CD14-positive monocyte (primary cell): Measurements from ENCODE around the gene GATA3. TPM values are rescaled to one million over a fixed set of nuclear protein-coding genes. Genes with fewer than 3 reads are reported as not detected.

ENCODE experiments used
- DNase-seq, 3 donors: peaks; one replicate each; pipeline ENCODE4 v3.0.0-alpha.2; 2011 to 2022
- H2AFZ ChIP-seq: 2 replicates; pipeline ENCODE4 v1.6.0; 2012; ENCODE audit warnings: mild to moderate bottlenecking, low read depth, low read length, inconsistent platforms; ENCODE audit not compliant: insufficient read depth, poor library complexity, severe bottlenecking
- H3K27ac ChIP-seq, 2 donors: 1 replicate in 1 of 2; 2 replicates in 1 of 2; pipeline ENCODE4 v1.5.1; 2012 to 2013; ENCODE audit warnings: low read length in 2 of 2, control low read depth in 1 of 2, inconsistent platforms in 1 of 2, low read depth in 1 of 2, mild to moderate bottlenecking in 1 of 2
- H3K27me3 ChIP-seq, 2 donors: one replicate each; pipeline versions ENCODE4 v1.6.0 to v1.6.1; 2011 to 2013; ENCODE audit warnings: low read length in 2 of 2; ENCODE audit not compliant: control insufficient read depth in 2 of 2, insufficient read depth in 2 of 2
- H3K36me3 ChIP-seq, 2 donors: replicated peaks in 1 of 2; 1 replicate in 1 of 2; 2 replicates in 1 of 2; pipeline versions ENCODE4 v1.5.1 to v1.6.1; 2012 to 2013; ENCODE audit warnings: low read length in 2 of 2, control low read depth in 1 of 2, inconsistent platforms in 1 of 2, mild to moderate bottlenecking in 1 of 2; ENCODE audit not compliant: insufficient read depth in 2 of 2, control insufficient read depth in 1 of 2
- H3K4me1 ChIP-seq, 2 donors: 1 replicate in 1 of 2; 2 replicates in 1 of 2; pipeline versions ENCODE4 v1.5.1 to v1.6.1; 2012 to 2013; ENCODE audit warnings: low read length in 2 of 2, control low read depth in 1 of 2, inconsistent platforms in 1 of 2, mild to moderate bottlenecking in 1 of 2, moderate library complexity in 1 of 2; ENCODE audit not compliant: insufficient read depth in 2 of 2, control insufficient read depth in 1 of 2
- H3K4me2 ChIP-seq: replicated peaks from 2 replicates; pipeline ENCODE3; 2012; ENCODE audit warnings: low read length, moderate library complexity, mild to moderate bottlenecking; ENCODE audit not compliant: poor library complexity, severe bottlenecking; ENCODE audit errors: extremely low read depth
- H3K4me3 ChIP-seq, 3 experiments: fragments of 200-600 bp in 1 of 3; sonication (generic) in 1 of 3; replicated peaks in 1 of 3; 1 replicate in 2 of 3; 2 replicates in 1 of 3; pipeline ENCODE4 v1.5.1; 2011 to 2013; ENCODE audit warnings: low read length in 3 of 3, mild to moderate bottlenecking in 3 of 3, control low read depth in 2 of 3, low read depth in 2 of 3, inconsistent platforms in 1 of 3, moderate library complexity in 1 of 3
- H3K79me2 ChIP-seq: 2 replicates; pipeline ENCODE4 v1.6.0; 2012; ENCODE audit warnings: mild to moderate bottlenecking, control low read depth, inconsistent platforms, low read length, moderate library complexity; ENCODE audit not compliant: insufficient read depth
- H3K9ac ChIP-seq: 2 replicates; pipeline ENCODE4 v1.6.0; 2017; ENCODE audit warnings: low read length, mild to moderate bottlenecking; ENCODE audit not compliant: insufficient read depth, poor library complexity, severe bottlenecking
- H3K9me3 ChIP-seq, 2 donors: replicated peaks in 1 of 2; 1 replicate in 1 of 2; 2 replicates in 1 of 2; pipeline versions ENCODE4 v1.5.1 to v1.6.1; 2012 to 2013; ENCODE audit warnings: low read length in 2 of 2, control low read depth in 1 of 2; ENCODE audit not compliant: control insufficient read depth in 1 of 2, insufficient read depth in 1 of 2
- H4K20me1 ChIP-seq: 2 replicates; pipeline ENCODE4 v1.6.0; 2012; ENCODE audit warnings: mild to moderate bottlenecking, low read length, control low read depth, moderate library complexity; ENCODE audit not compliant: insufficient read depth
- H3K27ac Mint-ChIP-seq, 7 donors: one replicate each; pipeline ENCODE4 v1.8.0; 2020; ENCODE audit warnings: mild to moderate bottlenecking in 7 of 7, mixed read lengths in 7 of 7, moderate library complexity in 6 of 7, inconsistent platforms in 2 of 7
- H3K27me3 Mint-ChIP-seq, 3 donors: one replicate each; pipeline ENCODE4 v1.8.0; 2021 to 2022; ENCODE audit warnings: low read depth in 3 of 3, mild to moderate bottlenecking in 3 of 3, mixed read lengths in 3 of 3, moderate library complexity in 3 of 3, inconsistent platforms in 1 of 3
- H3K36me3 Mint-ChIP-seq, 2 donors: one replicate each; pipeline ENCODE4 v1.8.0; 2020; ENCODE audit warnings: mixed read lengths in 2 of 2, inconsistent platforms in 1 of 2, mild to moderate bottlenecking in 1 of 2
- H3K4me1 Mint-ChIP-seq: one replicate; pipeline ENCODE4 v1.8.0; 2020; ENCODE audit warnings: mild to moderate bottlenecking, mixed read lengths
- H3K4me3 Mint-ChIP-seq, 2 donors: one replicate each; pipeline ENCODE4 v1.8.0; 2020; ENCODE audit warnings: mild to moderate bottlenecking in 2 of 2, mixed read lengths in 2 of 2, moderate library complexity in 1 of 2
- H3K9me3 Mint-ChIP-seq, 7 donors: one replicate each; pipeline ENCODE4 v1.8.0; 2020 to 2022; ENCODE audit warnings: mixed read lengths in 7 of 7, mild to moderate bottlenecking in 6 of 7, moderate library complexity in 6 of 7, inconsistent platforms in 2 of 7
- WGBS: methylation state at CpG from one replicate; pipeline ENCODE4 v1.1.5; 2013; ENCODE audit warnings: missing lambda C conversion rate; ENCODE audit not compliant: insufficient coverage; 5-methylcytosine and 5-hydroxymethylcytosine counted together
- intact Hi-C, 2 donors: fragments of 100-400 bp; cut with micrococcal nuclease; formaldehyde crosslinking; loops; one replicate each; pipeline versions ENCODE4 v1.15.0 to v1.15.1; 2023
- polyA plus RNA-seq, 3 donors: library from polyadenylated mRNA; depleted of rRNA in 1 of 3; unstranded in 2 of 3; stranded (reverse) in 1 of 3; fragments of 300-500 nt in 2 of 3; fragments of >200 nt in 1 of 3; fragmentation: Illumina TruSeq in 2 of 3; gene quantifications; 1 replicate in 2 of 3; 2 replicates in 1 of 3; pipeline ENCODE4 v1.2.3, GENCODE V29; 2012 to 2021
- TF ChIP-seq, protein P1 (sequence below): fragments of 200-600 bp; IDR thresholded peaks from one replicate; pipeline ENCODE4 v1.8.0; 2022; ENCODE audit warnings: antibody characterized with exemption, mild to moderate bottlenecking

GATA3 gene
- polyA plus RNA-seq, 3 donors: 0.07 to 0.08 TPM; not detected in 1

DNA sequence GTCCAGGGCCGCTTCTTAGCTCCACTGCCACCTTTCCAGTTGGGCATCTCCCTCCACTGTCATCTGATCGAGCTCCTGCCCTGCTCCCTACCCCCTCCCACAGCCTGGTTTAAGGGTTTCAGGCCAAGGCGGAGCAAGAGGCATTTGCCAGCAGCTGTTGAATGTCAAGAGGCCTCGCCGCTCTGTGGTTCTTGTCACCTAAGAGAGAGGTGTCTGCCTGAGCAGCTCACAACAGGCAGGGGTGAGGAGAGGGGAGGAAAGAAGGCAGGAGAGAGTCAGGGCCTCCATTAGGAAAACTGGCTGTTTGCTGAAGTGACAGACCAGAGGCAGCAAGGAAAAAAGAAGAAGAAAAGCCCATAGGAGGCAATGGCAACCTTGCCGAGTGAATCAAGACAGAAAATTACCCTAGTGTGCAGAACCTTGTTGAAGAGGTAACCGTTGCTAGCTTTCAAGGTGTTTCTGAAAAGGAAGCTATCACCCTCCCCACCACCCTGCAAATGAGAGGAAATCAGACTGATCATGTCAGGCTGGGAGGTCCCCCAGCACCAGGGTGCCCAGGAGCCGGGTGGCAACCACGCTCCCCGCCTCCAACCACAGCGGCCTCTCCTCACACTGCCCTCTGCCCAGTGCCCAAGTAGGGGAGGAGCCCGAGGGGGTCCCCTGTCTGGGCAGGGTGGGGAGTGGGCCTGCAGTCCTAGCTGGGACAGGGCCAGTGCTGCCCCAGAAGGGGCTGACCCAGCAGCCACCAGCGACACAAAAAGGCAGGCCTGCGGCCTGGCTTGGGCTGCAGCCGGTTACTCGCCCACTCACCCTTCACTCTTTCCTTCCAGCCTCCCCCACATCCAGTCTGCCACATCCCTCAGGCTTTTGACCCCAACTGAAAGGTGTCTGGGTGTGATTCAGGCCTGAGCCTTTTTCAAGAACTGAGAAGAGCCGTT, 7.1 kb downstream of the GATA3 start:
- H3K36me3 Mint-ChIP-seq: peaks cover 0 to 7% of the 10 kb centered on the region in 2 donors
- Histone ChIP-seq H3K36me3 (no peaks in the 10 kb centered on the region), H3K9me3 (peaks cover 0 to 22% of the 10 kb centered on the region in 2 donors), H3K79me2 (no peaks in the 10 kb centered on the region), H3K9ac (no peak overlapping the region), H2AFZ (peak overlapping the region; percentile 29), H3K27me3 (peaks cover 50 to 95% of the 10 kb centered on the region in 2 donors), H3K4me2 (no peak overlapping the region), H4K20me1 (no peaks in the 10 kb centered on the region), H3K27ac (no peak overlapping the region), H3K4me1 (peaks cover 10 to 23% of the 10 kb centered on the region in 2 donors), H3K4me3 (no peak overlapping the region)
- 57% methylated on average over 10 of the region's 17 CpGs for WGBS
- H3K27me3 Mint-ChIP-seq: peaks cover 77 to 97% (median 93%) of the 10 kb centered on the region in 3 donors
- peaks cover 0 to 19% (median 3%) of the 10 kb centered on the region in 7 donors for H3K9me3 Mint-ChIP-seq
- peak overlapping the region in 1 of 7 donors; percentile 13 for H3K27ac Mint-ChIP-seq
- TF ChIP-seq, protein P1, sequence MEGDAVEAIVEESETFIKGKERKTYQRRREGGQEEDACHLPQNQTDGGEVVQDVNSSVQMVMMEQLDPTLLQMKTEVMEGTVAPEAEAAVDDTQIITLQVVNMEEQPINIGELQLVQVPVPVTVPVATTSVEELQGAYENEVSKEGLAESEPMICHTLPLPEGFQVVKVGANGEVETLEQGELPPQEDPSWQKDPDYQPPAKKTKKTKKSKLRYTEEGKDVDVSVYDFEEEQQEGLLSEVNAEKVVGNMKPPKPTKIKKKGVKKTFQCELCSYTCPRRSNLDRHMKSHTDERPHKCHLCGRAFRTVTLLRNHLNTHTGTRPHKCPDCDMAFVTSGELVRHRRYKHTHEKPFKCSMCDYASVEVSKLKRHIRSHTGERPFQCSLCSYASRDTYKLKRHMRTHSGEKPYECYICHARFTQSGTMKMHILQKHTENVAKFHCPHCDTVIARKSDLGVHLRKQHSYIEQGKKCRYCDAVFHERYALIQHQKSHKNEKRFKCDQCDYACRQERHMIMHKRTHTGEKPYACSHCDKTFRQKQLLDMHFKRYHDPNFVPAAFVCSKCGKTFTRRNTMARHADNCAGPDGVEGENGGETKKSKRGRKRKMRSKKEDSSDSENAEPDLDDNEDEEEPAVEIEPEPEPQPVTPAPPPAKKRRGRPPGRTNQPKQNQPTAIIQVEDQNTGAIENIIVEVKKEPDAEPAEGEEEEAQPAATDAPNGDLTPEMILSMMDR: no peak
- intact Hi-C loops: no loop called here
- no peak for DNase-seq
- H3K4me3 Mint-ChIP-seq: peak overlapping the region in 1 of 2 donors; percentile 85
- H3K4me1 Mint-ChIP-seq: peaks cover 22% of the 10 kb centered on the region

- Histone ChIP-seq H3K27ac (no peak overlapping the region), H3K36me3 (no peaks in the 10 kb centered on the region), H3K4me2 (no peak overlapping the region), H3K9me3 (peaks cover 0 to 10% of the 10 kb centered on the region in 2 donors), H3K4me1 (peaks cover 10 to 16% of the 10 kb centered on the region in 2 donors), H2AFZ (no peak overlapping the region), H4K20me1 (no peaks in the 10 kb centered on the region), H3K4me3 (no peak overlapping the region), H3K9ac (no peak overlapping the region), H3K27me3 (peaks cover 40 to 84% of the 10 kb centered on the region in 2 donors), H3K79me2 (no peaks in the 10 kb centered on the region)
- H3K4me3 Mint-ChIP-seq: peak overlapping the region in 1 of 2 donors; percentile 31
- no peak for DNase-seq
- intact Hi-C loops: no loop called here
- peaks cover 0 to 17% (median 3%) of the 10 kb centered on the region in 7 donors for H3K9me3 Mint-ChIP-seq
- H3K36me3 Mint-ChIP-seq: peaks cover 0 to 5% of the 10 kb centered on the region in 2 donors
- no peak overlapping the region for H3K27ac Mint-ChIP-seq
- H3K4me1 Mint-ChIP-seq: peaks cover 14% of the 10 kb centered on the region
- peaks cover 61 to 92% (median 78%) of the 10 kb centered on the region in 3 donors for H3K27me3 Mint-ChIP-seq
- WGBS: 95% methylated on average over 6 of the region's 15 CpGs
- TF ChIP-seq, protein P1: no peak
Measured at GRCh38 chr10:8063128-8063908, 8.8 kb downstream of the GATA3 start.
